ENCODE measurements around the gene TNRC18.

- TF ChIP-seq EZH2 (IDR thresholded peaks at IDR 0.05; ENCODE audit: insufficient read depth, poor library complexity, severe bottlenecking), result no peak
- TF ChIP-seq EZH2phosphoT487 (IDR thresholded peaks at IDR 0.05; ENCODE audit: insufficient read depth, low read depth), result no peak
Measured at GRCh38 chr7:5422396-5423305, 983 bp downstream of the TNRC18 start.

Data from GM23248 (cell line).